ENCODE results near the gene MEPCE.

The MEPCE gene

DNA sequence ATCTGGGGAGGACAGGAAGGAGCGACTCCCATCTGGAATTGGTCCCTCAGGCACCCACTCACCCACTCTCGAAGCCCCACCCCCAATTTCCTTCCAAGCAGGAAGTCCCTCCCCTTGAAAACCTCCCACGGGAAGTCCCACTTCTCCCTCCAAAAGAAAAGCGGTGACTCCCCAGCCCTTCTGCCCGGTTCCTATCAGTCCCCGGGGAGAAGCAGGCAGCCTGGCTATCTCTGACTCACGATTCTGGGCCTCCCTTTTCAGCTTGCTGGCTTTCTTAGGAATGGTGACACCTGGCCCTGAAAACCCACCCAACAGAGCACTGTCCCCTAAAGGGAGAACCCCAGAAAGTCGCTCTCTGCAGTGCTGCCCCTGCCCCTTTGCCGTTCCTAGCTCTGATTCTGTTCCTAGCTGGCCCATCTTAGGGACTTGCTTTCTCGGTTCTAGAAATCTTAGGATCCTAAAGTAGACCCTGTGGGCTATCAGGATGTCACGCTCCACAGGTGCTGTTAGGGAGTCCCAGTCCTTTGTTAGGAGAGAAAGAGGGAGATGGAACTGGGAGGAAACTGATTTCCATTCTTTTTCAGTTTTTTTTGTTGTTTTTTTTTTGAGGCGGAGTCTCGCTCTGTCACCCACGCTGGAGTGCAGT is 43.3 kb downstream of the MEPCE start:
- H3K27me3 ChIP-seq (ENCODE audit: insufficient read depth, low read depth, severe bottlenecking) = no peaks in the 10 kb centered on the region
- no peak overlapping the region for H3K27ac ChIP-seq
- no peaks in the 10 kb centered on the region for H3K9me3 ChIP-seq (ENCODE audit: severe bottlenecking)
- TF ChIP-seq, protein P1, sequence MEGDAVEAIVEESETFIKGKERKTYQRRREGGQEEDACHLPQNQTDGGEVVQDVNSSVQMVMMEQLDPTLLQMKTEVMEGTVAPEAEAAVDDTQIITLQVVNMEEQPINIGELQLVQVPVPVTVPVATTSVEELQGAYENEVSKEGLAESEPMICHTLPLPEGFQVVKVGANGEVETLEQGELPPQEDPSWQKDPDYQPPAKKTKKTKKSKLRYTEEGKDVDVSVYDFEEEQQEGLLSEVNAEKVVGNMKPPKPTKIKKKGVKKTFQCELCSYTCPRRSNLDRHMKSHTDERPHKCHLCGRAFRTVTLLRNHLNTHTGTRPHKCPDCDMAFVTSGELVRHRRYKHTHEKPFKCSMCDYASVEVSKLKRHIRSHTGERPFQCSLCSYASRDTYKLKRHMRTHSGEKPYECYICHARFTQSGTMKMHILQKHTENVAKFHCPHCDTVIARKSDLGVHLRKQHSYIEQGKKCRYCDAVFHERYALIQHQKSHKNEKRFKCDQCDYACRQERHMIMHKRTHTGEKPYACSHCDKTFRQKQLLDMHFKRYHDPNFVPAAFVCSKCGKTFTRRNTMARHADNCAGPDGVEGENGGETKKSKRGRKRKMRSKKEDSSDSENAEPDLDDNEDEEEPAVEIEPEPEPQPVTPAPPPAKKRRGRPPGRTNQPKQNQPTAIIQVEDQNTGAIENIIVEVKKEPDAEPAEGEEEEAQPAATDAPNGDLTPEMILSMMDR (IDR thresholded peaks at IDR 0.05; ENCODE audit: low read depth, low read length) = no peak
- H3K36me3 ChIP-seq = no peaks in the 10 kb centered on the region
- H3K4me3 ChIP-seq (ENCODE audit: low read depth, low read length) = no peak overlapping the region
- DNase-seq = no peak

GRCh38 chr7:100475549-100475948 is 45.9 kb downstream of the MEPCE start:
- Histone ChIP-seq H3K36me3 (no peaks in the 10 kb centered on the region), H3K9me3 (ENCODE audit: severe bottlenecking) (no peaks in the 10 kb centered on the region), H3K27me3 (ENCODE audit: insufficient read depth, low read depth, severe bottlenecking) (no peaks in the 10 kb centered on the region), H3K27ac (no peak overlapping the region), H3K4me3 (ENCODE audit: low read depth, low read length) (no peak overlapping the region)
- DNase-seq = no peak
- TF ChIP-seq, protein P1 (IDR thresholded peaks at IDR 0.05; ENCODE audit: low read depth, low read length) = no peak

GRCh38 chr7:100476101-100476780 is 46.6 kb downstream of the MEPCE start:
- TF ChIP-seq, protein P1 (IDR thresholded peaks at IDR 0.05; ENCODE audit: low read depth, low read length) = no peak
- H3K27ac ChIP-seq = no peak overlapping the region
- no peak overlapping the region for H3K4me3 ChIP-seq (ENCODE audit: low read depth, low read length)
- H3K9me3 ChIP-seq (ENCODE audit: severe bottlenecking) = no peaks in the 10 kb centered on the region
- H3K36me3 ChIP-seq = no peaks in the 10 kb centered on the region
- no peaks in the 10 kb centered on the region for H3K27me3 ChIP-seq (ENCODE audit: insufficient read depth, low read depth, severe bottlenecking)
- no peak for DNase-seq

GRCh38 chr7:100476903-100477870 is 47.6 kb downstream of the MEPCE start:
- Histone ChIP-seq H3K27ac (no peak overlapping the region), H3K4me3 (ENCODE audit: low read depth, low read length) (no peak overlapping the region), H3K36me3 (no peaks in the 10 kb centered on the region), H3K27me3 (ENCODE audit: insufficient read depth, low read depth, severe bottlenecking) (no peaks in the 10 kb centered on the region), H3K9me3 (ENCODE audit: severe bottlenecking) (no peaks in the 10 kb centered on the region)
- TF ChIP-seq, protein P1 (IDR thresholded peaks at IDR 0.05; ENCODE audit: low read depth, low read length) = no peak
- DNase-seq = no peak

DNA sequence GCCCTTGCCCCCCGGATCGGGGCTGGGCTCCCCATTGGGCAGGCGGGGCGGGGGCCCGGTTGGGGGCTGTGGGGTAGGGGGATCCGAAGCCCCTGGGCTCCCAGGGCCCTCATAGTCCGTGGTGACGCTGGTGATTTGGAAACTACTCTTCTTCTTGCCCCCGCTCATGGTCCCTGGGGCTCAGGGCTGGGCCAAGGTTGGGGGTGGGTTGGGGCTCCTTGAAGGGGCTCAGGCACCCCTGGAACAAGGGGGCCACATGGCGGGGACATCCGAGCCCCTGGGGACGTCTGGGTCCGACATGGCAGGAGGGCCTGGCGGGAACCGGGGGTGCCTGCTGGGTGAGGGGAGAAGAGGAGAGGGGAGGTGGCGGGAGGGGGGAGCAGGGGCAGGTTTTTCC is 48.2 kb downstream of the MEPCE start:
- H3K4me3 ChIP-seq (ENCODE audit: low read depth, low read length) = no peak overlapping the region
- H3K36me3 ChIP-seq = no peaks in the 10 kb centered on the region
- no peak overlapping the region for H3K27ac ChIP-seq
- no peaks in the 10 kb centered on the region for H3K9me3 ChIP-seq (ENCODE audit: severe bottlenecking)
- no peak for DNase-seq
- no peaks in the 10 kb centered on the region for H3K27me3 ChIP-seq (ENCODE audit: insufficient read depth, low read depth, severe bottlenecking)
- TF ChIP-seq, protein P1 (IDR thresholded peaks at IDR 0.05; ENCODE audit: low read depth, low read length) = no peak

Measured in WERI-Rb-1 (cell line).